HG02973 (cell line): ENCODE measurements around the gene ID2.

Source experiments
- ATAC-seq: cut with Tn5 transposase; IDR thresholded peaks from one replicate; pipeline ENCODE4 v1.9.1; 2021; ENCODE audit warnings: moderate library complexity; ENCODE audit not compliant: unreplicated experiment

Gene ID2, protein sequence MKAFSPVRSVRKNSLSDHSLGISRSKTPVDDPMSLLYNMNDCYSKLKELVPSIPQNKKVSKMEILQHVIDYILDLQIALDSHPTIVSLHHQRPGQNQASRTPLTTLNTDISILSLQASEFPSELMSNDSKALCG

DNA sequence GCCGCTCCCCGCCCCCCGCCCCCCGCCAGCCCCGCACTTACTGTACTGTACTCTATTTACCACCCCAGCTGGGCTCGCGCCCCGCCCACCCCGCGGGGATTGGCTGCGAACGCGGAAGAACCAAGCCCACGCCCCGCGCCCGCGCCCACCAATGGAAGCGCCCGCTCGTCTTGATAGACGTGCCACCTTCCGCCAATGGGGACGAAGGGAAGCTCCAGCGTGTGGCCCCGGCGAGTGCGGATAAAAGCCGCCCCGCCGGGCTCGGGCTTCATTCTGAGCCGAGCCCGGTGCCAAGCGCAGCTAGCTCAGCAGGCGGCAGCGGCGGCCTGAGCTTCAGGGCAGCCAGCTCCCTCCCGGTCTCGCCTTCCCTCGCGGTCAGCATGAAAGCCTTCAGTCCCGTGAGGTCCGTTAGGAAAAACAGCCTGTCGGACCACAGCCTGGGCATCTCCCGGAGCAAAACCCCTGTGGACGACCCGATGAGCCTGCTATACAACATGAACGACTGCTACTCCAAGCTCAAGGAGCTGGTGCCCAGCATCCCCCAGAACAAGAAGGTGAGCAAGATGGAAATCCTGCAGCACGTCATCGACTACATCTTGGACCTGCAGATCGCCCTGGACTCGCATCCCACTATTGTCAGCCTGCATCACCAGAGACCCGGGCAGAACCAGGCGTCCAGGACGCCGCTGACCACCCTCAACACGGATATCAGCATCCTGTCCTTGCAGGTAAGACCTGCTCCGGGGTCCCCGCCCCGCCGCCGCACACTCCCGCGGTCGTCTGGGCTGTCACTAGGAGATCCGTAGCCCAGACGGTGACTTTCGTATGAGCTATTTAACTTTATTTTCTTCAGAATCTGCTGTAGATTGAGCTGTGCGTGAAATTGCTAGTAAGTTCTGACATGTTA, at the start of gene ID2:
ID2 (plus strand) TSS at position 271 of the 907 bp plus-strand sequence; CDS start at position 381, 110 bp downstream.
- ATAC-seq, result peak; percentile 70

DNA sequence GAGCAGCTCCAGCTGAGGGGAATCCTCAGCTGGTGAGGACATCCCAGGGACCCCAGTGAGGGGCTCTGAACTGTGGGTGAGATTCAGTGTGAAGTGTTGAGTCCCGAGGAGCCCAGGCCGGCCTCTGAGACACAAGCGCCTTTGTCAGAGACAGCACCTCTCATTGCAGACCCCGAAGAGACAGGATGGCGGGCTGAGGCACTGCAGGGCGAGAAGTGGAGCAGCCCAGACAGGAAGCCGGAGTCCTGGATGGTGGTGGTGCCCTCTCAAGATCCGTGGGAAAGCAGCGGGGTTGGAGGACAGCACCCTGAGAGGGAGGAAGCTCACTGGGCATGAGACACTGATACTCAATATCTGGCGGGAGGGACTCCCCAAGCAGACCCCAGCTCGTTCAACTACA, 49.1 kb upstream of the ID2 start:
- no peak for ATAC-seq

DNA sequence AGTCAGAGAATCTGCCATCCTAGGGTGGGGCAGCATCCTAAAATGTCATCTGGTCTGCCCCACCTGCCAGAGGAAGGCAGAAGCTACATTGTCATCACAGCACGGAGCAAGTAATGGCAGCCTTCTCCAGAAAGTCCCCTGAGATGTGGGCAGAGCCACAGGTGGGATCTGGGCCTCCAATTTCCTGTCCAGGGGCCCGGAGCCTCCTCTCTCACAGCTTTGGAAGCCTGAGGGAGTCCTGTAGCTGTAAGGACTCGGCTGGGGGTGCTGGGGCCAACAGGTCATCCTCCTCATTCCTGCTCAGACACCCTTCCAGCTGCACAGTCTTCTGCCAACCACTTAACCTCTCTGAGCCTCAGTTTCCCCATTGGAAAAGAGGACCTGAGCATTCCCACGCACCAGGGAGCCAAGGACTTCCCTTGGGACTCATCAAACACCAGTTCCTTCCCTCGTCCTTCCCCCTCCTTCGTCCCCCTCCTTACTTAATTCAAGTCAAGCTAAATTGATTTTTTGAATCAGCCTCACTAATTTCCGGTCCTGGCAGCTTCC, 48.6 kb upstream of the ID2 start:
- ATAC-seq, result no peak

DNA sequence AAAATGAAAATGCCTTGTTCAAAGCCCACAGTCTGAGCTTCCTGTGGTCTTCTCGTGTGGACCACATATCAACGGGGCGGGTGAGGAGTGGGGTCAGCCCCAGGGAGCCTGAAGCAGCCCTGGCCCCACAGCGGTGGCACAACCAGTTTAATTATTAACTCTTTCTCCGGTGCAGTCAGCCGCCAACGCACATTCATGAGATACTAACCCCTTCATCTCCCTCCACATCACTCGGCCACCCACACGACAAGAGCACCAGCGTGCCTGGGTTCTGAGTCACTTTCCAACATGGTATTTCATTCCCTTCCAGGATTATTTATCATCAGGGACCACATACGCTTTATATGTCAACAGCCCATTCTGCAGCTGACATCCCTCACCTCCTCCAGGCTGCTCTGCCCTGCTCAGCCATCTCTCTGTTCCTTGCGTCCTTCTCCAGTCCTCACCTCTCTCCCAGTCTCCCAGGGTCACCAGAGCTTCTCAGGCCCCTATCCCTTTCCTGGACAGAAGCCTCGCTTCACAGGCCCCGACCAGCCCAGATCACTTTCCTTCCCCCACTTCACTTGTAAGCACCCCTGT, 48.0 kb upstream of the ID2 start:
- ATAC-seq, result no peak

DNA sequence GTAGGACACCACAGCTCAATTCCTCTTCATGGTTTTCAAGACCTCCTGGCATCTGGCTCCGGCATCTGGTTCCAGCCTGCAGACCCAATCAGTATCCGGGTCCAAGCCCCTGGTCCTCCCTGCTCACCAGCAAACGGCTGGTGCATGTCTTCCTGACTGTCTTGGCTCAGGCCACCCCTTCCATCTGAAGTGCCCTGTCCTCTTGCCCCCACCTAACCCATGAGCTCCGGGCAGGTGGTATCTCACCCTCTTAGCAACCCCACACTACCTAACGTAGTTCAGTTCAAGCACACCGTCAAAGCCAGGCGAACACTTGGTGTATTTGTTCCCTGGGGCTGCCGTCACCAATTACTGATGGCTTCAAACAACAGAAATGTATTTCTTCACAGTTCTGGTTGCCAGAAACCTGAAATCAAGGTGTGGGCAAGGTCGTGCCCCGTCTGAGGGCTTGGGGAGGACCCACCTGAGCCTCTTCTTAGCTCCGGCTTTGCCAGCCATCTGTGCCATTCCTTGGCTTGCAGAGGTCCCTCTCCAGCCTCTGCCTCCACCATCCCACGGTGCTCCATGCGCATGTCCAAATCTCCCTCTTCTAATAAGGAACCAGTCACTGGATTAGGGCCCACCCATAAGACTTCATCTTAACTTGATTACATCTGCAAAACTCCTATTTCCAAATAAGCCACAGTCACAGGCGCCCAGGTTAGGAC, 47.2 kb upstream of the ID2 start:
- no peak for ATAC-seq

DNA sequence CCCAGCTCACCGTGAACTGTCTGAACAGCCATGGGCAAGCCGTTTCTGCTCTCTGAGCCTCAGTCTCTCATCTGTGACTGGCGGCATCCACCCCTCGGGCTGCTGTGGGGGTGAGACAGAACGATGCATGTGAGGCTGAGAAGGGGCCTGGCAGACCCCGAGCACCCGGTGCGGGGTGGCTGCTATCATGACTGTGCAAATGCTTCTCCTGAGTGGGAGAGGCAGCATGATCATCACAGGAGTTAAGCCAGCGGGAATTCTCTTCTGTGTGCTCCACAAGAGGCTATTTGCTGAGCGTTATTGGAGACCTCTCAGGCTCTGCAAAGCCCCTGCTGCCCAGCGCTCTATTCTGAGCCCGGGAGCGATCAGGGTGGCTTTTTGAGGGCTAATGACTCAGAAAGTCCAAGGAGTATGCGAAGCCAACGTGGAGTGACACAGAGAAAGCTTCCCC, 45.8 kb upstream of the ID2 start:
- no peak for ATAC-seq

DNA sequence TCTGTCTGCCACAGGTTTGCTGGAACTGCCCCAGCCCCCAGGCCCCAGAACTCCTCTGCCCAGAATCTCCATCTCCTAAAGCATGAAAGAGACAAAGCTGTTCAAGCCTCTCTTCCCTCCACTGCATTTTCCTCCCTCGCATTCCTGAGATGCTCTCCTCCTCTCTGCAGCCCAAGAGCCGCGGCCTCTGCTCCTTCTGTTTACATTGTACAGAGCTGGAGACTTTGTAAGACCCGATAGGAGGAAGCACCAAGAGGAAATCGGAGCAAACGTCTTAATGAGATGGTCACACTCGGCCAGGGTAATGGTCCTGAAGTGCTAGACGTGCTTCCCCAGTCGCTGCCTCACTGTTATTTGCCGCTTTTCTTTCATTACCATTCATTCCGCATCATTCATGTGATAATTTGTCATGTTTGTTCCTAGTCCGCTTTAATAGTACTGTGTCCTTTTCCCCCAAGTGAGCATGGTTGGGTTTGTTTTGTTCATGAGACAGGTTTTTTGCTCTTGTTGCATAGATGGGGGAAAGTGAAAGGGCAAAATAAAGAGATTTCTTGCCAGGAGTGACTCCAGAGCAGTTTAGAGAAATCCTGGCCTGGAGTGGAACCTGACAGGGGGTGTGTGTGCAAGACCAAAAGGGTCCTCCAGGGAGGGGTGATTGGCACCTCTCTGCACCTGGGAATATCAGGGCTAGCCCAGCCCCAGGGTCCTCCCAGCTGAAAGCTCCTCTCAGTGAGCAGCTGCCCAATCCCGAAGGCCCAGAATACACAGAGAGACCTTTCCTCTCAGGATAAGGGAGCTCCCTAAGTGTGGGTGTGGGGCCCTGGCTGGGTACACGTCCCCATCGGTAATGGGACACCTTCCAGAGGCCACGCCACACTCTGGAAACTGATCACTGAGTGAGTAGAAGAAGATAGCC, 44.9 kb upstream of the ID2 start:
- no peak for ATAC-seq

DNA sequence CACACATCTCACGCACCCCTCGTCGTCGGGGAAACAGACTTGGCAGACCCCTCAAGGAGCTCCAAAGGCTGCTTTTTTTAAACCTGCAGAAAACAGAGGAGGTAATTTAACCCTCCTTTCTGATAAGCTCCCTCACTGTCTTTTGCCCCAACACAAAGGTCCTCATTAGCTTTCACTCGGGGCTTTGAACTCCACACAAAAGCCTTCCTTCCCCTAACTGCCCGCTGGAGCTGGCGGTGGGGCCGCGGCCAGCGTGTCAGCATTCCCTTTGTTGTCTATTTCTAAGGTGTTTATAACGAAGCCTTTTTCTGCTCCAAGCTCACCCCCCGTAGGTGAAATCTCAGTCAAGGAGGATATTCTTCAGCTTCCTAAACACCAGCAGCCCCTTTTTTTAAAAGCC, 43.5 kb upstream of the ID2 start:
- no peak for ATAC-seq

DNA sequence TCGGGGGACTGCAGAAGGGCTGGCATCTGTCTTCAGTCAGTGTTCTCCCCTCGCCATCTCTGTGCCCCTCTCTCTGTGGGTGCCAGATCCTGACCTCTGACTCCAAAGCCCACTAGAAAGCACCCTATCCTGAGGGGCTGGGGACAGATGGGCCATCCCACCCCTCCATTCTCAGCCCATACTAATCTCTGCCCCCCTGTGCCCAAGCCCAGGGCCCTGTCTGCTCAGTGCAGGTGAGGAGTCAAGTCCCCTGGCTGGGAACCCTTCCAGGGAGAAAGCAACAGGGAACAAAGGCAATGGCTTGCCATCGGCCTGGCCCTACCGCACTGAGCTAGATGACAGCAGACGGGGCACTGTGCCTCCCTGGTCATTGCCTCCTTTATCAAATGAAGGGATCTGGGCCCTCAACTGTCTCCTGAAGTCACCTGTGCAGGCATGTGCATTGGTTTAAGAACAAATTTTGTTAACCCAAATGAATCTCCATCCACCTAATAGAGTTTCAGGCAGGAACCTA, 42.7 kb upstream of the ID2 start:
- no peak for ATAC-seq

DNA sequence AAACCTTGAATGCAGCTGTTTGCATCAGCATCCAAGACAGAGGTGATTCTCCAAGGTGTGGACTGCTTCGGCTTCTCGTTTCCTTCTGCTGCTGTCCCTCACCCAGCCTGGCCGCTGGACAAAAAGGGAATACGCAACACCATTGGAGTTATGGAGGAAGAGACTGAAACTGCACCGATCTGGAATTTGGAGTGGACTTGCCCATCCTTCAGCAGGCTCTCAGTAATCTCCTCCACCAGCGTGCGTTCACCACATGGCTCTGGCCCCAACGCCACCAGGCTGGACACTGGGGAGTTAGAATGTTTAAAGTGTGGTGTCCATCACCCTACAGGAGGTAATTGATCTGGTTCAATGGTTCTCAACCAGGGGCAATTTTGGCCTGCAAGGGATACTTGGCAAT, 41.4 kb upstream of the ID2 start:
- no peak for ATAC-seq

DNA sequence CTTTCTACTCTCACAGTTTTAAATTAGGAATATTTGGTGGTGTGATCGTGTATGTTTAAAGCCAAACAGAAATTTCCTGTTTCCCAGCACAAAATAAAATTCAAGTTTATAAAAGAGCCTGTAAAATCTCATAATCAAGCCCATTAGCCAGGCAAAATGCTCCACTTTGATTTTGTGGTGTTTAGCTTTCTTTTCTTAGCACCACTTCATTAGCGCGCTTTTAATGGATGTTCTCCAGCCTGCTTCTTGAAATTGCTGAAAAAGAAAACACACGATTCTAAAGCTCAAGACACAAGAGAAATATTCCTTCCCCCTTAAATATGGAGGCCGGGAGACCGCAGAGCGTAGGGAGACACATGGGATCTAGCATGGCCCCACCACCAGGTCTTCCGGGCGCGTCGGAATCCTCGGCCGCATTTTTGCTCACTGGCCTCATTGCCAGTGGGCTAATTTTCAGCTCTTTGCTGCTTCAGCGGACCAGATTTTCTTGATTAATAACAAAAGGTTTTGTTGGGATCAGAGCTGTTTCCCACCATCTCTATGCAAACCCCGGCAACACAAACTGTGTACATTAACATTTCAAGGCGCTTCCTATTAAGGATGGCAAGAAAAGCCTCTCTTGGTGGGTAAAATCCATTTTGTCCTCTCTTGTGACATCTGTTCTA, 40.4 kb upstream of the ID2 start:
- no peak for ATAC-seq

DNA sequence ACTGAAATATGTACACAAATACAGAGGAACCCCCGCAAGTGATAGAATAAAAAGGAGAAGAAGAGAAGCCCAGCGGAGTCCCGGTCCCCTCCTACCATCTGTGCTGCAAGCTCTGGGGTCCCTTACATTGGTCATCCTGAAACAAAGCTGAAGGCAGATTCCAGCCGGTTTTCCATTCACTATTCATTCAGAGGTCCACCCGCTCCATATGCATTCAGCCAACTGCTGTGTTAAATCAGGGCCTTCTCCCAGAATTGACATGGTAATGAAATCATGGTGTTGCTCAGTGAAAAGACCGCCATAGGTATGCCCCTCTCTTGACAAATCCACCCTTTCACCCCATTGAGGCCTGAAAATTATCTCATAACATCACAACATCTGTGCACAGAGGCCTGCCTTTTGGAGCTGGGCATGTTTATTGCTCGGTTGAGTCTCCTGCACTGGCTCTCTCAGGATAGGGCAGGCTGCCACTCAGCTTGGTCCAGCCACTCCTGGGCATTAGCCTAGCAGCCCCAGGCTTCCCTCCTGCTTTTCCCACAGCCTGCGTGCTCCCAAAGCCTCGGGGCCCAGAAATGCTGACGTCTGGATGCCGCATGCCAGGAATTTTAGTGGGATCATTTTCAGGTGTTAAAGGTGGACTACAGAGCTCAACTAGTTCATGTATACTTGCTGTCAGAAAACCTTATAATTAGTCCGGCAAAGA, 39.3 kb upstream of the ID2 start:
- no peak for ATAC-seq

DNA sequence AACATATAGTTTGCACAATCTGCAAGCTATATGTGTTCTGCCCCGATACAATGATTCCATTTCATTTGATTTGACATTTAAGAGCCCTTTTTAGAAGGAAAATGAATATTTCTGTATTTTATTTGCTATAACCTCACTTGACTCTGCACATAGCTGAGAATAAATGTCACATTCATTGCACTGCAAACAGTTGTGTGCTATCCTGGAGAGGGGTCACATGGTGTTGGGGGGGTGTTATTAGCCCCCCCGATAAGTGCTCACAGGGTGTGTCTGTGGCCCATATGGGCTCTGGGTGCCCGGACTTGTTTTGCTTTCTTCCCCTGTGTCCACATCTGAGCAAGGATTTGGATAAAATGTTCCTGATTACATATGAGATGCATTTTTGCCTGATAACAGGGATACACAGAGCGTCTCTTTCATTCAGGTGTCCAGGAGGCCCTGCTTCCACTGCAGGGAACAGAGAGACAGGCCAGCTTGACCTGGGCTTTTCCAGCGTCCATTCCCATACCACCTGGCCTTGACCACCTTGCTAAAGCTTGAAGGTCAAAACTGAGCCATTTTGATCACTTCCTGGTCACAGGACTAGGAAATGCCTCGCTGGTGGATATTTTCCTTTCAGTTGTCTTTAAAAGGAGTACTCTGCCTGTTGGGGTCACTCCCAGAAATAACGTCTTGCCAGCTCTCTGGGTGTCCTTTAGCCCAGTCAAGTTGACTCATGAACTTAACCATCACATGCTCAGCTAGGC, 38.4 kb upstream of the ID2 start:
- ATAC-seq, result no peak

DNA sequence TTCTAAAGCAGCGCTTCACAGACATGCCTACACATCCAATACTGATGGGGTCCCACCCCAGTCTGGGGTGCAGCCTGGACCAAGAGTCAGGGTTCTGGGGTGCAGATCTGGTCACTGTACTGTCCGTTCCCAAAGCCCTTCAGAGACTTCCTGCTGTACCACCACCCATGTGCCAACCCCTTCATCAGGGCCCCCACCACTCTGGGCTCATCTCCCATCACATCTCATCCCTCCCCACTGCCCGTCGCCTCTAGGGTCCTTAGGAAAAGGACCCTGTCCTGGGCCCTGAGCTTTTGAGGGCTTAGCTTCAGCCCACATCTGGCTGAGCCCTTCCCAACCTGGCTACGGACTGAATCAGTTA, 37.9 kb upstream of the ID2 start:
- ATAC-seq, result no peak

DNA sequence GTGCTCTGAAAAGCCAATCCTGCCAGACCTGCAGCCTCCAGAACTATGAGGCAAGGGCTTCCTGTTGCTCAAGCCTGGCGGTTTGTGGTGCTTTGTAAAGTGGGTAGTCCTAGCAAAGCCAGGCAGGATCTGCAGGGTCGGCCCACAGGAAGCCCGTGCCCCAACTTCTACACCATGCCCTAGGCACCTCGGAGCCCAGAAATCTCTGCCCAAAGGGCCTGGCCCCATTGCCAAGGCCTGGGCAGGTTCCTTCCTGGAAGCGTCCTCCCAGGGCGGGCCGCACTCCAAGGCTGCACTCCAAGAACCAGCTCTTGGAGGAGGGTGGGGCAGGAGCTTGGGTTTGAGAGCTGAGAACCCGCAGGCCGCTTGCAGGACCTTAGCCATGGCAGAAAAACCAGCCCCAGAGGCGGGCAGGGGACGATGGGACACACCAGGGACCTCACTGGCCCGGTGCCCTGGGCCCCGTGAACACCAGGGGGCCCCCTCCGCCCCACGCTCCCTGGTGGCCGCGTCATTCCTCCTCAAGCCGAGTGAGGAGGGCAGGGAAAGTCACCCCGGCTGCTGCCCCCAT, 37.2 kb upstream of the ID2 start:
- ATAC-seq, result no peak

DNA sequence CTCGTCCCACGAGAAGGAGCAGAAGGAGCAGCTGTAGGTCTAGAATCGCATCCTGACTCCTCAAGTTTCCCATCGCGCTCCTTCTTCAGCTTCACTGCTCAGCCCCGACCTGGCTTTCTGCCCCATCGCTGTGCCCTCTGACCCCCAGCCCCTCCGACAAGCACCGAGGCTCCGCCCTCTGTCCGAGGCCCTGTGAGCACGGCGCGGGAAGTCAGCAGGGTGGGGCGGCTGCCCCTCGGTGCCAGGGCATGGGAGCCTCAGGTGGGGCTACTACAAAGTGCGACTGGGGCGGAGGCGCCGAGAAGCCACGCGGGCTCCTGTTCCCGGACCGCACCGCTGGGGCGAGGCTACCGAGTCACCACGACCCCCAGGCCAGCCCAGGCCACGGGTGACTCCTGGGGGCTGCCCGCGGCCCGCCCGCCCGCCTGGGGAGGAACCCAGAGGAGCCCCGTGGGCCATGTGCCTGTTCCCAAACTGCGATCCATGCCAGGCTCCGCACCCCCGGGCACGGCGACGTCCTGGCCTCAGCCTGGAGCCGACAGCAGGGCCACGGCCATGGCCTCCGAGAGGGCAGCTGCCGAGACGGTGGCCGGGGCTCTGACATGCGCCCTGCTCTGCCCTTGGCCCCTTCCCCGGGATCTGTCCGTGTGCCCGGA, 36.6 kb upstream of the ID2 start:
- ATAC-seq, result no peak

DNA sequence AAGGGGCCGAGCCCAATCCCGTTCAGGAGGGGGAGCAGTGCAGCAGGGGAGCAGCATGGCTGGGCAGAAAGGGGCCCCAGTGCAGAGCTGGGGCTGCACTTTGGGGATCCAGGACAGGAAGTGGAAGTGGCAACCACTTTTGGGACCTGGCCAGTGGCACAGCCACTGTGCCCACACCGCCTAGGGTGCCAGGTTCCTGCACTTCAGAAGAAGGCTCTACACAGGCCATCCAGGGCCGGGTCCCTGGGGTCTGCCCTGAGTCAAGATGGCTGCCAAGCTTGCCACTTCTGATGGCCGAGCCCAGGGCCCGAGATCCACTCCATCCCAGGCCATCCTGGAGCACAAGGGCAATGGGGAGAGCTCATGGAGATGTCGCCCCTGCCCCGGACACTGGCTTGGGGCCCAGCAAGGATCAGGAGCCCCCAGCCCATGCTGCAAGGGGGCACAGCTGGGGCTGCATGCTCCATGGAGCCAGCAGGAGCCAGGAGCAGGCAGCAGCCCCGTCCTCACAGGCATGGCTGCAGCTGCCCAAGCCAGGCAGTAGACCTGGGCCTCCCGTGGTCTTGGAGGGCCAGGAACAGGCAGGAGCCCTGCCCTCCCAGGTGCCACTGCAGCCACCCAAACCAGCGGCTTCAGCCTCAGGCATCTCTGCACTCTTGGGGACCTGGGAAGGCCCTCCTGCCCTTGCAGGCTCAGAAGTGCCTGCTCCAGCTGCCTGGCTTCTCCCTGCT, 35.0 kb upstream of the ID2 start:
- no peak for ATAC-seq
